PC-3 (cell line): ENCODE data around the gene GPR146. TPM values are rescaled to one million over a fixed set of nuclear protein-coding genes. Genes with fewer than 3 reads are reported as not detected.
"Not testable (repeated sequence)": the region's sequence is repeated elsewhere in the genome, so short reads cannot be mapped to it uniquely, and the experiment has no call there.

Experiments
- ATAC-seq: fragments of 200-7000 bp; cut with Tn5 transposase; 2 replicates; pipeline ENCODE4 v1.9.1; 2020; ENCODE audit warnings: mild to moderate bottlenecking, moderate library complexity
- BruUV-seq: library from RNA; stranded (reverse); fragments of 400-500 nt; replicated peaks from 2 replicates; lab custom pipeline; 2021; lab: Mats Ljungman, UMichigan
- CTCF ChIA-PET: fragments of 300-600 bp; sonication (Branson Sonifier 250); formaldehyde crosslinking; loops from one replicate; lab custom pipeline; 2022; ENCODE audit warnings: antibody characterized with exemption; lab: Charles Lee
- POLR2A ChIA-PET: fragments of 300-600 bp; sonication (Branson Sonifier 250); formaldehyde crosslinking; loops from one replicate; lab custom pipeline; 2022; ENCODE audit warnings: antibody characterized with exemption; ENCODE audit not compliant: unreplicated experiment; lab: Charles Lee
- DNase-seq: peaks from one replicate; pipeline ENCODE4 v3.0.0-alpha.2; 2015
- H2AFZ ChIP-seq: fragments of 300-600 bp; sonication (generic); 2 replicates; pipeline ENCODE4 v1.6.0; 2016; ENCODE audit warnings: antibody characterized with exemption, low read length
- H3F3A ChIP-seq: fragments of 300-600 bp; sonication (generic); one replicate; pipeline ENCODE4 v1.6.0; 2017; ENCODE audit warnings: antibody characterized with exemption, low read length, control low read depth, mild to moderate bottlenecking; ENCODE audit not compliant: unreplicated experiment
- H3K27ac ChIP-seq: fragments of 300-600 bp; sonication (generic); 2 replicates; pipeline ENCODE4 v1.5.1; 2016; ENCODE audit warnings: mild to moderate bottlenecking, low read length
- H3K27me3 ChIP-seq: fragments of 300-600 bp; sonication (generic); 2 replicates; pipeline ENCODE4 v1.6.1; 2016; ENCODE audit warnings: low read length, mixed read lengths
- H3K36me3 ChIP-seq: fragments of 300-600 bp; sonication (generic); 2 replicates; pipeline ENCODE4 v1.6.1; 2016; ENCODE audit warnings: low read depth, mixed run types, low read length, mixed read lengths
- H3K4me1 ChIP-seq: fragments of 300-600 bp; sonication (generic); 2 replicates; pipeline ENCODE4 v1.5.1; 2016; ENCODE audit warnings: low read length; ENCODE audit not compliant: insufficient read depth
- H3K4me2 ChIP-seq: fragments of 300-600 bp; sonication (generic); 2 replicates; pipeline ENCODE4 v1.6.0; 2016; ENCODE audit warnings: low read length
- H3K4me3 ChIP-seq: fragments of 300-600 bp; sonication (generic); 2 replicates; pipeline ENCODE4 v1.5.1; 2016; ENCODE audit warnings: mild to moderate bottlenecking, low read length, mixed read lengths
- H3K79me2 ChIP-seq: fragments of 300-600 bp; sonication (generic); 2 replicates; pipeline ENCODE4 v1.6.1; 2017; ENCODE audit warnings: low read length, mixed read lengths
- H3K9ac ChIP-seq: fragments of 300-600 bp; sonication (generic); 2 replicates; pipeline ENCODE4 v1.6.0; 2016; ENCODE audit warnings: mild to moderate bottlenecking, low read length
- H3K9me2 ChIP-seq: fragments of 300-600 bp; sonication (generic); replicated peaks from 2 replicates; pipeline ENCODE4 v1.6.1; 2016; ENCODE audit warnings: mixed run types, low read length, mixed read lengths
- H3K9me3 ChIP-seq: fragments of 300-600 bp; sonication (generic); 2 replicates; pipeline ENCODE4 v1.6.1; 2016; ENCODE audit warnings: low read length, mixed read lengths
- H4K20me1 ChIP-seq: fragments of 300-600 bp; sonication (generic); 2 replicates; pipeline ENCODE4 v1.6.1; 2016; ENCODE audit warnings: low read length, mixed read lengths
- EZH2 ChIP-seq: fragments of 300-600 bp; sonication (generic); IDR thresholded peaks from one replicate; pipeline ENCODE4 v1.6.1; 2017; ENCODE audit warnings: antibody characterized with exemption, mild to moderate bottlenecking, low read length; ENCODE audit not compliant: unreplicated experiment
- EZH2phosphoT487 ChIP-seq: fragments of 300-600 bp; sonication (generic); IDR thresholded peaks from 2 replicates; pipeline ENCODE4 v1.6.1; 2018; ENCODE audit warnings: mild to moderate bottlenecking, antibody characterized with exemption, low read length, borderline replicate concordance
- intact Hi-C: fragments of 100-400 bp; cut with micrococcal nuclease; formaldehyde crosslinking; loops from 2 replicates; pipeline ENCODE4 v1.9.0; 2023
- total RNA-seq: library from RNA; depleted of rRNA; stranded (reverse); fragments of >200 nt; gene quantifications from 2 replicates; pipeline ENCODE4 v1.2.3, GENCODE V29; 2014
- TF ChIP-seq, protein P1 (sequence below): fragments of 300-600 bp; sonication (generic); conservative IDR thresholded peaks from 2 replicates; pipeline ENCODE4 v1.5.1; 2017; ENCODE audit warnings: antibody characterized with exemption, low read depth, mild to moderate bottlenecking, low read length

The GPR146 gene
- total RNA-seq, 1 experiment from 2014 or later, result 2.7 TPM

DNA sequence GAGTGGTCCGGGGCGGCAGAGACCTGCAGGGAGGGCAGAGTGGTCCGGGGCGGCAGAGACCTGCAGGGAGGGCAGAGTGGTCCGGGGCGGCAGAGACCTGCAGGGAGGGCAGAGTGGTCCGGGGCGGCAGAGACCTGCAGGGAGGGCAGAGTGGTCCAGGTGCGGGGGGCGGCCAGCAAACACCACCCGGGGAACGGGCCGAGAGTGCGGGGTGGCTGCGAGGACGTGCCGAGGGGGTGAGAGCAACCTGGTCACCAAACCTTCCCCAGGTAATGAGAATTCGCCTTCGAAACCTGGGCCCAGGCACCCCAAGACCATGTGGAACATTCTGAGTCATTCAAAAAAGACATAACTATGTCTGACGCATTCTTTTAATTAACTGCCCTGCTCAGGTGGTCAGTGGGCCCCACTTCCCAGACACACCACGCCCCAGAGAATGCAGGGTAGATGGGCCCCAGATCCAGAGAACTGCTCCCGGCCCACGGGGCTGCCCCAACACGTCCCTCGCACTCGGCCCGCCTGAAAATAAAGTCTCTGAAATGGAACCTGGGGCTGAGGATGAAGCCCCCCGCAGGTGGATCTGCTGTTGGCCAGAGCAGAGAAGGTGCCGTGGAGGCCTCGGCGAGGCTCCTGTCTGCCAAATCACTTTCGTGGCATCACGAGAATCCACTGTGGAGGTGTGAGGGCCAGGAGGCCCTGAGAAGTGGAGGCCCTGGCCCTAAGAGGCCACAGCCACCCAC is 12.5 kb upstream of the GPR146 start:
- Histone ChIP-seq H2AFZ (no peak overlapping the region), H3K36me3 (no peaks in the 10 kb centered on the region), H3K27me3 (no peaks in the 10 kb centered on the region), H3K4me1 (peaks cover 12% of the 10 kb centered on the region), H3K9me3 (no peaks in the 10 kb centered on the region), H3K9ac (no peak overlapping the region), H3K27ac (no peak overlapping the region), H3K4me2 (no peak overlapping the region), H3K9me2 (no peaks in the 10 kb centered on the region), H3K4me3 (no peak overlapping the region), H3K79me2 (peaks cover 12% of the 10 kb centered on the region), H3F3A (no peaks in the 10 kb centered on the region), H4K20me1 (peaks cover 7% of the 10 kb centered on the region)
- POLR2A ChIA-PET, result no interaction called here
- BruUV-seq, result no TSS peak
- CTCF ChIA-PET, result no interaction called here
- no peak for ATAC-seq
- DNase-seq, result no peak
- TF ChIP-seq EZH2phosphoT487, result no peak
- TF ChIP-seq, protein P1, sequence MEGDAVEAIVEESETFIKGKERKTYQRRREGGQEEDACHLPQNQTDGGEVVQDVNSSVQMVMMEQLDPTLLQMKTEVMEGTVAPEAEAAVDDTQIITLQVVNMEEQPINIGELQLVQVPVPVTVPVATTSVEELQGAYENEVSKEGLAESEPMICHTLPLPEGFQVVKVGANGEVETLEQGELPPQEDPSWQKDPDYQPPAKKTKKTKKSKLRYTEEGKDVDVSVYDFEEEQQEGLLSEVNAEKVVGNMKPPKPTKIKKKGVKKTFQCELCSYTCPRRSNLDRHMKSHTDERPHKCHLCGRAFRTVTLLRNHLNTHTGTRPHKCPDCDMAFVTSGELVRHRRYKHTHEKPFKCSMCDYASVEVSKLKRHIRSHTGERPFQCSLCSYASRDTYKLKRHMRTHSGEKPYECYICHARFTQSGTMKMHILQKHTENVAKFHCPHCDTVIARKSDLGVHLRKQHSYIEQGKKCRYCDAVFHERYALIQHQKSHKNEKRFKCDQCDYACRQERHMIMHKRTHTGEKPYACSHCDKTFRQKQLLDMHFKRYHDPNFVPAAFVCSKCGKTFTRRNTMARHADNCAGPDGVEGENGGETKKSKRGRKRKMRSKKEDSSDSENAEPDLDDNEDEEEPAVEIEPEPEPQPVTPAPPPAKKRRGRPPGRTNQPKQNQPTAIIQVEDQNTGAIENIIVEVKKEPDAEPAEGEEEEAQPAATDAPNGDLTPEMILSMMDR, result no peak
- TF ChIP-seq EZH2, result no peak
- intact Hi-C loops, result no loop called here

DNA sequence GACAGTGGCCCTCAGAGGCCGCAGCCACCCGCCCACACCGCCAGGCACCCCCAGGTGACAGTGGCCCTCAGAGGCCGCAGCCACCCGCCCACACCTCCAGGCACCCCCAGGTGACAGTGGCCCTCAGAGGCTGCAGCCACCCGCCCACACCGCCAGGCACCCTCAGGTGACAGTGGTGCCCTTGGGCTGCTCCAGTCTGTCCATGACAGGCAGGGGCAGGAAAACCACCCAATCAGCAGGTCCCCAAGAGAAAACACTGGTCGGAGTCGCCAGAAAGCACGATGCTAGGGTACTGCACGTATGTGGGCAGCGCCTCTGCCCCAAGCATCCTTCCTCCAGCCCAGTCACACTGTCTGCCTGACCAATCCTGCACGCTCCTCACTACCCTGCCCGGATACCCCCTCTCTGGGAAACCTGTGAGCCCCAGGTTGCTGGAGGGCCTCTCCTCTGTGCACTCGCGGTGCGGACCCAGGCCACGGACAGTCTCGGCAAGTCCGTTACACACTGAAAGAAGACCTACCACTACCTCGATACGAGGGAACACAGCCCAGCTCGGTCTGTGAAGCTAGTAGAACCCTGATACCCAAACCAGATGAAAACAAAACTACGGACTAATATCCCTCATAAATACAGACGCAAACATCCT is 11.7 kb upstream of the GPR146 start:
- ChIA-PET CTCF (no interaction called here), POLR2A (no interaction called here)
- DNase-seq (no peak), ATAC-seq (no peak)
- Histone ChIP-seq H3K4me3 (no peak overlapping the region), H3K27me3 (no peaks in the 10 kb centered on the region), H4K20me1 (no peaks in the 10 kb centered on the region), H3K9ac (no peak overlapping the region), H3K4me2 (no peak overlapping the region), H2AFZ (no peak overlapping the region), H3K9me2 (no peaks in the 10 kb centered on the region), H3K27ac (no peak overlapping the region), H3K9me3 (no peaks in the 10 kb centered on the region), H3K79me2 (peaks cover 4% of the 10 kb centered on the region), H3K4me1 (peaks cover 9% of the 10 kb centered on the region), H3F3A (no peaks in the 10 kb centered on the region), H3K36me3 (no peaks in the 10 kb centered on the region)
- TF ChIP-seq EZH2, result no peak
- TF ChIP-seq, protein P1, result no peak
- TF ChIP-seq EZH2phosphoT487, result no peak
- intact Hi-C loops, result no loop called here
- BruUV-seq, result no TSS peak

DNA sequence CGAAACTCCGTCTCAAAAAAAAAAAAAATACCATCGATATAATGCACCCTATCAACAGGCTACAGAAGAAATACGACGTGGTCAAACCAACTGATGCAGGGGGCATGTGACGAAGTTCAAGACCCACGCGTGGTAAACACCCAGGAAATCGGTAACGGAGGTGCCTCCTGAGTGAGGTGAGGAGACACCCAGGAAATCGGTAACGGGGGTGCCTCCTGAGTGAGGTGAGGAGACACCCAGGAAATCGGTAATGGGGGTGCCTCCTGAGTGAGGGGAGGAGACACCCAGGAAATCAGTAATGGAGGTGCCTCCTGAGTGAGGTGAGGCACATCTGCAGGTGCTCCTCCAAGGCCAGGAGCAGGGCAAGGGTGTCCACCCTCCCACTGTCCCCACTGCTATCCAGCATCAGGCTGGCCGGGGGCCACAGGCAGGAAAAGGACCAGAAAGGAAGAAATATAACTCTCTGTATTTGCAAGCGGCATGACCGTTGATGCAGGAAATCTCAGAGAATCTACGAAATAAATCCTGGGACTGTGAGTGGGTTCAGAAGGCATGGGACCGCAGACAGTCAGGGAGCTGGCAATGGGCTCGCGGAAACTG is 10.7 kb upstream of the GPR146 start:
- Histone ChIP-seq H3K4me2 (no peak overlapping the region), H2AFZ (no peak overlapping the region), H3F3A (no peaks in the 10 kb centered on the region), H3K4me1 (peaks cover 7% of the 10 kb centered on the region), H3K9me3 (no peaks in the 10 kb centered on the region), H3K27ac (no peak overlapping the region), H3K36me3 (no peaks in the 10 kb centered on the region), H4K20me1 (no peaks in the 10 kb centered on the region), H3K27me3 (no peaks in the 10 kb centered on the region), H3K79me2 (no peaks in the 10 kb centered on the region), H3K9me2 (no peaks in the 10 kb centered on the region), H3K9ac (no peak overlapping the region), H3K4me3 (no peak overlapping the region)
- intact Hi-C loops, result no loop called here
- DNase-seq (no peak), ATAC-seq (no peak)
- TF ChIP-seq EZH2phosphoT487, result no peak
- TF ChIP-seq, protein P1, result no peak
- TF ChIP-seq EZH2, result no peak
- POLR2A ChIA-PET, result no interaction called here
- BruUV-seq, result no TSS peak
- CTCF ChIA-PET, result no interaction called here

DNA sequence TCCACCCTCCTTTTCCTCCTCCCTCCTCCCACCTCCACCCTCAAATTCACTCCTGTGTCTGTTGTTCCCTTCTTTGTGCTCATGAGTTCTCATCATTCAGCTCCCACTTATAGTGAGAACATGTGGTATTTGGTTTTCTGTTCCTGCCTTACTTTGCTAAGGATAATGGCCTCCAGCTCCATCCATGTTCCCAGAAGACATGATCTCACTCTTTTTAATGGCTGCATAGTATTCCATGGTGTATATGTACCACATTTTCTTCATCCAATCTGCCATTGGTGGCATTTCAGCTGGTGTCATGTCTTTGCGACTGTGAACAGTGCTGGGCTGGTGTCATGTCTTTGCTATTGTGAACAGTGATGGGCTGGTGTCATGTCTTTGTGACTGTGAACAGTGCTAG is 9.6 kb upstream of the GPR146 start:
- CTCF ChIA-PET, result not testable (repeated sequence)

More for the DNA sequence above, 9.6 kb upstream of the GPR146 start:
- intact Hi-C loops, H3K27me3 ChIP-seq, H3K27ac ChIP-seq, H3K4me3 ChIP-seq, H3K9ac ChIP-seq, DNase-seq, H3K4me2 ChIP-seq, POLR2A ChIA-PET, H2AFZ ChIP-seq, ATAC-seq, H3K9me3 ChIP-seq, H3K9me2 ChIP-seq, H3K36me3 ChIP-seq, BruUV-seq, H3K4me1 ChIP-seq, H3F3A ChIP-seq, H3K79me2 ChIP-seq, H4K20me1 ChIP-seq: not testable (repeated sequence)
